B cell (primary cell): Measurements from ENCODE around the gene ANKFY1.

Experiments used
- EZH2 ChIP-seq: IDR thresholded peaks from 2 replicates; pipeline ENCODE4 v1.6.1; 2012; ENCODE audit warnings: borderline replicate concordance, low read depth, mild to moderate bottlenecking, moderate library complexity, low read length; ENCODE audit not compliant: insufficient read depth, poor library complexity, severe bottlenecking
- TF ChIP-seq, protein P1 (sequence below): fragments of 200-600 bp; IDR thresholded peaks from one replicate; pipeline ENCODE4 v1.8.0; 2022; ENCODE audit warnings: antibody characterized with exemption, mild to moderate bottlenecking

DNA sequence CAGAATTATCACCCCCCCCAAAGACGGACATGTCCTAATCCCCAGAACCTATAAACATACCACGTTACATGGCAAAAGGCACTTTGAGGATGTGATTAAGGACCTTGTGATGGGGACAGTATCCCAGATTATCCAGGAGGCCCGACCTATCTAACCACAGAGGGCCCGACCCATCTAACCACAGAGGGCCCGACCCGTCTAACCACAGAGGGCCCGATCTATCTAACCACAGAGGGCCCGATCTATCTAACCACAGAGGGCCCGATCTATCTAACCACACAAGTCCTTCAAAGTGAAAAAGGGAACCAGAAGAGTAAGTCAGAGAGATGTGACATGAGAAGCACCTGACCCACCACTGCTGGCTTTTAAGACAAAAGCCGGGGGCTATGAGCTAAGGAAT, 56.8 kb downstream of the ANKFY1 start:
- TF ChIP-seq, protein P1, sequence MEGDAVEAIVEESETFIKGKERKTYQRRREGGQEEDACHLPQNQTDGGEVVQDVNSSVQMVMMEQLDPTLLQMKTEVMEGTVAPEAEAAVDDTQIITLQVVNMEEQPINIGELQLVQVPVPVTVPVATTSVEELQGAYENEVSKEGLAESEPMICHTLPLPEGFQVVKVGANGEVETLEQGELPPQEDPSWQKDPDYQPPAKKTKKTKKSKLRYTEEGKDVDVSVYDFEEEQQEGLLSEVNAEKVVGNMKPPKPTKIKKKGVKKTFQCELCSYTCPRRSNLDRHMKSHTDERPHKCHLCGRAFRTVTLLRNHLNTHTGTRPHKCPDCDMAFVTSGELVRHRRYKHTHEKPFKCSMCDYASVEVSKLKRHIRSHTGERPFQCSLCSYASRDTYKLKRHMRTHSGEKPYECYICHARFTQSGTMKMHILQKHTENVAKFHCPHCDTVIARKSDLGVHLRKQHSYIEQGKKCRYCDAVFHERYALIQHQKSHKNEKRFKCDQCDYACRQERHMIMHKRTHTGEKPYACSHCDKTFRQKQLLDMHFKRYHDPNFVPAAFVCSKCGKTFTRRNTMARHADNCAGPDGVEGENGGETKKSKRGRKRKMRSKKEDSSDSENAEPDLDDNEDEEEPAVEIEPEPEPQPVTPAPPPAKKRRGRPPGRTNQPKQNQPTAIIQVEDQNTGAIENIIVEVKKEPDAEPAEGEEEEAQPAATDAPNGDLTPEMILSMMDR, result no peak
- no peak for TF ChIP-seq EZH2
